Activated T-helper 2 cell treated with anti-CD3 and anti-CD28 coated beads, Interferon-gamma antibody, Interleukin-2, Interleukin-4, amounts not matched to agents 10 μg/mL and 5 μg/mL and 100 μg/mL, durations not matched to agents 14 hours and 24 hours and 36 hours (primary cell): Measurements from ENCODE around the gene CHIA. TPM values are rescaled to one million over a fixed set of nuclear protein-coding genes. Genes with fewer than 3 reads are reported as not detected.
"Not testable (repeated sequence)": the region's sequence is repeated elsewhere in the genome, so short reads cannot be mapped to it uniquely, and the experiment has no call there.

Experiments
- DNase-seq: peaks from one replicate; pipeline ENCODE4 v3.0.0; 2021; ENCODE audit warnings: low spot score
- H3K27ac Mint-ChIP-seq: one replicate; pipeline ENCODE4 v1.8.0; 2021; ENCODE audit warnings: mixed read lengths
- H3K27me3 Mint-ChIP-seq: one replicate; pipeline ENCODE4 v1.8.0; 2021; ENCODE audit warnings: low read depth, mixed read lengths
- H3K36me3 Mint-ChIP-seq: one replicate; pipeline ENCODE4 v1.8.0; 2021; ENCODE audit warnings: low read depth, mixed read lengths
- H3K4me1 Mint-ChIP-seq: one replicate; pipeline ENCODE4 v1.8.0; 2021; ENCODE audit warnings: low read depth, mixed read lengths
- H3K4me3 Mint-ChIP-seq: one replicate; pipeline ENCODE4 v1.8.0; 2021; ENCODE audit warnings: low read depth, mild to moderate bottlenecking, moderate library complexity, mixed read lengths
- H3K9me3 Mint-ChIP-seq: one replicate; pipeline ENCODE4 v1.8.0; 2021; ENCODE audit warnings: mixed read lengths
- intact Hi-C: fragments of 100-400 bp; cut with micrococcal nuclease; formaldehyde crosslinking; loops from one replicate; pipeline ENCODE4 v1.15.1; 2023
- total RNA-seq: library from RNA; stranded (reverse); gene quantifications from 2 replicates; pipeline ENCODE4 v1.2.3, GENCODE V29; 2022

Gene CHIA
- total RNA-seq, 1 donor from 2014 or later: not detected

- H3K27ac Mint-ChIP-seq: no peak overlapping the region
- no peaks in the 10 kb centered on the region for H3K36me3 Mint-ChIP-seq
- intact Hi-C loops: no loop called here
- no peak overlapping the region for H3K4me3 Mint-ChIP-seq
- H3K9me3 Mint-ChIP-seq: peaks cover 27% of the 10 kb centered on the region
- DNase-seq: no peak
- H3K27me3 Mint-ChIP-seq: peaks cover 10% of the 10 kb centered on the region
- no peaks in the 10 kb centered on the region for H3K4me1 Mint-ChIP-seq
These were observed 11.7 kb downstream of the CHIA start for GRCh38 chr1:111302374-111302773.

- Mint-ChIP-seq H3K4me3 (no peak overlapping the region), H3K27me3 (peaks cover 21% of the 10 kb centered on the region), H3K27ac (no peak overlapping the region), H3K36me3 (no peaks in the 10 kb centered on the region), H3K4me1 (no peaks in the 10 kb centered on the region), H3K9me3 (peaks cover 7% of the 10 kb centered on the region)
- intact Hi-C loops: loop anchor here (5.0 kb wide), 1 partner anchor 482 kb away; no protein-coding TSS in a partner anchor
- DNase-seq: no peak
These were observed 19.0 kb downstream of the CHIA start for GRCh38 chr1:111309690-111310089.

- Mint-ChIP-seq H3K4me3 (no peak overlapping the region), H3K4me1 (peaks cover 5% of the 10 kb centered on the region), H3K27me3 (peaks cover 18% of the 10 kb centered on the region), H3K9me3 (no peaks in the 10 kb centered on the region), H3K27ac (no peak overlapping the region), H3K36me3 (no peaks in the 10 kb centered on the region)
- intact Hi-C loops: no loop called here
- no peak for DNase-seq
These were observed 27.9 kb downstream of the CHIA start for GRCh38 chr1:111318523-111318922.

GRCh38 chr1:111320066-111320879 lies 29.6 kb downstream of the CHIA start:
- no peaks in the 10 kb centered on the region for H3K36me3 Mint-ChIP-seq
- H3K27me3 Mint-ChIP-seq: peaks cover 9% of the 10 kb centered on the region
- peaks cover 5% of the 10 kb centered on the region for H3K4me1 Mint-ChIP-seq
- no peaks in the 10 kb centered on the region for H3K9me3 Mint-ChIP-seq
- DNase-seq: no peak
- intact Hi-C loops: no loop called here
- no peak overlapping the region for H3K27ac Mint-ChIP-seq
- no peak overlapping the region for H3K4me3 Mint-ChIP-seq

GRCh38 chr1:111323231-111323630 lies 32.6 kb downstream of the CHIA start:
- no peak overlapping the region for H3K4me3 Mint-ChIP-seq
- peaks cover 5% of the 10 kb centered on the region for H3K4me1 Mint-ChIP-seq
- H3K9me3 Mint-ChIP-seq: peaks cover 10% of the 10 kb centered on the region
- H3K36me3 Mint-ChIP-seq: peaks cover 5% of the 10 kb centered on the region
- no peak overlapping the region for H3K27ac Mint-ChIP-seq
- intact Hi-C loops: no loop called here
- DNase-seq: no peak
- H3K27me3 Mint-ChIP-seq: peaks cover 16% of the 10 kb centered on the region

- H3K9me3 Mint-ChIP-seq: peaks cover 38% of the 10 kb centered on the region
- H3K27me3 Mint-ChIP-seq: peaks cover 11% of the 10 kb centered on the region
- peaks cover 6% of the 10 kb centered on the region for H3K36me3 Mint-ChIP-seq
- H3K27ac Mint-ChIP-seq: no peak overlapping the region
- intact Hi-C loops: no loop called here
- H3K4me3 Mint-ChIP-seq: no peak overlapping the region
- DNase-seq: no peak
- H3K4me1 Mint-ChIP-seq: no peaks in the 10 kb centered on the region
These were observed 41.5 kb downstream of the CHIA start for GRCh38 chr1:111332190-111332589.

GRCh38 chr1:111334169-111334568 lies 43.5 kb downstream of the CHIA start:
- intact Hi-C loops: loop anchor here (1.0 to 2.0 kb wide), 2 partner anchors 112 to 303 kb away; no protein-coding TSS in a partner anchor
- Mint-ChIP-seq H3K27me3 (no peaks in the 10 kb centered on the region), H3K27ac (no peak overlapping the region), H3K9me3 (peaks cover 25% of the 10 kb centered on the region), H3K36me3 (no peaks in the 10 kb centered on the region), H3K4me3 (no peak overlapping the region), H3K4me1 (no peaks in the 10 kb centered on the region)
- no peak for DNase-seq

- H3K36me3 Mint-ChIP-seq, H3K27ac Mint-ChIP-seq, H3K27me3 Mint-ChIP-seq, H3K4me1 Mint-ChIP-seq, H3K4me3 Mint-ChIP-seq, DNase-seq: not testable (repeated sequence)
- intact Hi-C loops: loop anchor here (2.0 kb wide), 1 partner anchor 305 kb away; no protein-coding TSS in a partner anchor
- H3K9me3 Mint-ChIP-seq: peaks cover 17% of the 10 kb centered on the region
These were observed 44.7 kb downstream of the CHIA start for GRCh38 chr1:111335214-111335877.

- H3K4me3 Mint-ChIP-seq, intact Hi-C loops, H3K36me3 Mint-ChIP-seq, H3K4me1 Mint-ChIP-seq, H3K27ac Mint-ChIP-seq, H3K9me3 Mint-ChIP-seq, DNase-seq, H3K27me3 Mint-ChIP-seq: not testable (repeated sequence)
These were observed 48.2 kb downstream of the CHIA start for GRCh38 chr1:111338849-111339248.

- peak; percentile 82 for DNase-seq
- Mint-ChIP-seq H3K27me3 (peaks cover 17% of the 10 kb centered on the region), H3K4me3 (peak overlapping the region; percentile 84), H3K4me1 (peaks cover 16% of the 10 kb centered on the region), H3K9me3 (no peaks in the 10 kb centered on the region), H3K27ac (no peak overlapping the region), H3K36me3 (no peaks in the 10 kb centered on the region)
- intact Hi-C loops: loop anchor here (5.0 kb wide), 1 partner anchor 101 kb away; the partner anchor contains the start of genes ATP5PB and WDR77
These were observed 55.6 kb downstream of the CHIA start for GRCh38 chr1:111346089-111346885.

GRCh38 chr1:111347026-111347425 lies 56.4 kb downstream of the CHIA start:
- no peaks in the 10 kb centered on the region for H3K9me3 Mint-ChIP-seq
- no peak for DNase-seq
- H3K36me3 Mint-ChIP-seq: no peaks in the 10 kb centered on the region
- peaks cover 16% of the 10 kb centered on the region for H3K4me1 Mint-ChIP-seq
- H3K4me3 Mint-ChIP-seq: peak overlapping the region; percentile 84
- intact Hi-C loops: loop anchor here (5.0 kb wide), 1 partner anchor 100 kb away; the partner anchor contains the start of genes ATP5PB and WDR77
- peaks cover 17% of the 10 kb centered on the region for H3K27me3 Mint-ChIP-seq
- H3K27ac Mint-ChIP-seq: no peak overlapping the region

GRCh38 chr1:111351700-111352099 lies 61.0 kb downstream of the CHIA start:
- intact Hi-C loops: no loop called here
- no peak for DNase-seq
- Mint-ChIP-seq H3K9me3 (no peaks in the 10 kb centered on the region), H3K36me3 (no peaks in the 10 kb centered on the region), H3K27ac (no peak overlapping the region), H3K4me3 (no peak overlapping the region), H3K4me1 (peaks cover 20% of the 10 kb centered on the region), H3K27me3 (peaks cover 13% of the 10 kb centered on the region)
